ENCODE measurements around the gene TJP3. TPM values are rescaled to one million over a fixed set of nuclear protein-coding genes. Genes with fewer than 3 reads are reported as not detected.
A peak's percentile ranks its signal among the peaks of the same experiment; 100 is the strongest.

Gene TJP3
- total RNA-seq, 4 donors from 2014 or later = 0.06 to 4.2 (median 0.17) TPM; not detected in 1

GRCh38 chr19:3679138-3679537 lies 29.0 kb upstream of the TJP3 start:
- Histone ChIP-seq H3K9me3 (no peaks in the 10 kb centered on the region), H3K36me3 (peaks cover 0 to 13% (median 11%) of the 10 kb centered on the region in 4 donors), H3K4me3 (no peak overlapping the region), H3K4me1 (peaks cover 18 to 62% (median 57%) of the 10 kb centered on the region in 4 donors), H3K27me3 (no peaks in the 10 kb centered on the region), H3K27ac (replicated peaks in 1 of 4) (peak overlapping the region in 1 of 4 donors; percentile 75)
- DNase-seq (ENCODE audit: extremely low spot score) = no peak
- intact Hi-C loops (cut with DNase I) = no loop called here
- 92% methylated on average over 12 of the region's 12 CpGs for WGBS
- TF ChIP-seq POLR2AphosphoS5 (IDR thresholded peaks at IDR 0.05) (no peak), EP300 (IDR thresholded peaks at IDR 0.05) (no peak), POLR2A (IDR thresholded peaks at IDR 0.05; ENCODE audit: low read depth) (no peak), CTCF (IDR thresholded peaks at IDR 0.05) (no peak)

- H3K27ac ChIP-seq (replicated peaks in 1 of 4) = peak overlapping the region in 1 of 4 donors; percentile 75
- peaks cover 0 to 4% (median 0%) of the 10 kb centered on the region in 4 donors for H3K9me3 ChIP-seq
- peaks cover 19 to 64% (median 57%) of the 10 kb centered on the region in 4 donors for H3K4me1 ChIP-seq
- WGBS = 90% methylated on average over 2 of the region's 13 CpGs
- H3K36me3 ChIP-seq = peaks cover 4 to 18% (median 15%) of the 10 kb centered on the region in 4 donors
- TF ChIP-seq POLR2AphosphoS5 (IDR thresholded peaks at IDR 0.05) (no peak), CTCF (IDR thresholded peaks at IDR 0.05) (no peak)
- H3K27me3 ChIP-seq = no peaks in the 10 kb centered on the region
- no peak for DNase-seq (ENCODE audit: extremely low spot score)
- H3K4me3 ChIP-seq = no peak overlapping the region
- intact Hi-C loops (cut with DNase I) = no loop called here
Measured at GRCh38 chr19:3679581-3679980, 28.6 kb upstream of the TJP3 start.

DNA sequence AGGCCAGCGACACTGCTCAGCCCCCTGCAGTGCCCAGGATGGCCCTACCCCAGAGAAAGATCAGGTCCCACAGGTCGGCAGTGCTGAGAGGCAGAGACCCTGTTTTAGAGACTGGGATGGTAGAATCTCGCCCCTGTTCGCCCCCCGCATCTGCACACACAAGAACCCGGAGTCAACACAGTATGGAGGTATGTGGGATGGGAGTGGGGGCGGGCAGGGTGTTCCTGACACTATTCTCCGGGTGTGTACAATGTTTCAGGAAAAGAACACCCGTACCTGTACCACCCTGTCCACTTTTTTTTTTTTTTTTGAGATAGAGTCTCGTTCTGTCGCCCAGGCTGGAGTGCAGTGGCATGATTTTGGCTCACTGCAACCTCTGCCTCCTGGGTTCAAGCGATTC lies 27.2 kb upstream of the TJP3 start:
- intact Hi-C loops (cut with DNase I) = no loop called here
- H3K4me1 ChIP-seq = peaks cover 19 to 60% (median 54%) of the 10 kb centered on the region in 4 donors
- H3K4me3 ChIP-seq = no peak overlapping the region
- peaks cover 0 to 5% (median 0%) of the 10 kb centered on the region in 4 donors for H3K9me3 ChIP-seq
- TF ChIP-seq POLR2A (IDR thresholded peaks at IDR 0.05; ENCODE audit: low read depth) (no peak), EP300 (IDR thresholded peaks at IDR 0.05) (no peak), POLR2AphosphoS5 (IDR thresholded peaks at IDR 0.05) (no peak), CTCF (IDR thresholded peaks at IDR 0.05) (no peak)
- peaks cover 6 to 19% (median 18%) of the 10 kb centered on the region in 4 donors for H3K36me3 ChIP-seq
- WGBS = 92% methylated on average over 11 of the region's 12 CpGs
- DNase-seq (ENCODE audit: extremely low spot score) = no peak
- peak overlapping the region in 2 of 4 donors; percentile 10 to 75 for H3K27ac ChIP-seq (replicated peaks in 1 of 4)
- H3K27me3 ChIP-seq = no peaks in the 10 kb centered on the region

- DNase-seq (ENCODE audit: extremely low spot score) = no peak
- intact Hi-C loops (cut with DNase I) = no loop called here
- H3K36me3 ChIP-seq = peaks cover 6 to 19% (median 18%) of the 10 kb centered on the region in 4 donors
- WGBS = 96% methylated on average over 10 of the region's 10 CpGs
- H3K9me3 ChIP-seq = peaks cover 0 to 5% (median 0%) of the 10 kb centered on the region in 4 donors
- peak overlapping the region in 3 of 4 donors; percentile 67 to 75 (median 68) for H3K27ac ChIP-seq (replicated peaks in 1 of 4)
- H3K27me3 ChIP-seq = no peaks in the 10 kb centered on the region
- TF ChIP-seq POLR2AphosphoS5 (IDR thresholded peaks at IDR 0.05) (no peak), POLR2A (IDR thresholded peaks at IDR 0.05; ENCODE audit: low read depth) (no peak), CTCF (IDR thresholded peaks at IDR 0.05) (no peak), EP300 (IDR thresholded peaks at IDR 0.05) (no peak)
- H3K4me1 ChIP-seq = peaks cover 19 to 65% (median 58%) of the 10 kb centered on the region in 4 donors
- H3K4me3 ChIP-seq = no peak overlapping the region
Measured at GRCh38 chr19:3682286-3682685, 25.9 kb upstream of the TJP3 start.

All from esophagus muscularis mucosa (tissue), 4 donors.